Measurements from ENCODE around the gene TRIM24.

GRCh38 chr7:138563808-138564207 lies 103.7 kb downstream of the TRIM24 start:
- TF ChIP-seq, protein P1, sequence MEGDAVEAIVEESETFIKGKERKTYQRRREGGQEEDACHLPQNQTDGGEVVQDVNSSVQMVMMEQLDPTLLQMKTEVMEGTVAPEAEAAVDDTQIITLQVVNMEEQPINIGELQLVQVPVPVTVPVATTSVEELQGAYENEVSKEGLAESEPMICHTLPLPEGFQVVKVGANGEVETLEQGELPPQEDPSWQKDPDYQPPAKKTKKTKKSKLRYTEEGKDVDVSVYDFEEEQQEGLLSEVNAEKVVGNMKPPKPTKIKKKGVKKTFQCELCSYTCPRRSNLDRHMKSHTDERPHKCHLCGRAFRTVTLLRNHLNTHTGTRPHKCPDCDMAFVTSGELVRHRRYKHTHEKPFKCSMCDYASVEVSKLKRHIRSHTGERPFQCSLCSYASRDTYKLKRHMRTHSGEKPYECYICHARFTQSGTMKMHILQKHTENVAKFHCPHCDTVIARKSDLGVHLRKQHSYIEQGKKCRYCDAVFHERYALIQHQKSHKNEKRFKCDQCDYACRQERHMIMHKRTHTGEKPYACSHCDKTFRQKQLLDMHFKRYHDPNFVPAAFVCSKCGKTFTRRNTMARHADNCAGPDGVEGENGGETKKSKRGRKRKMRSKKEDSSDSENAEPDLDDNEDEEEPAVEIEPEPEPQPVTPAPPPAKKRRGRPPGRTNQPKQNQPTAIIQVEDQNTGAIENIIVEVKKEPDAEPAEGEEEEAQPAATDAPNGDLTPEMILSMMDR (optimal IDR thresholded peaks at IDR 0.05 in 1 of 3, IDR thresholded peaks at IDR 0.05 in 1 of 3, conservative IDR thresholded peaks at IDR 0.05 in 1 of 3; ENCODE audit: extremely low read depth in 1 of 3, insufficient read depth in 2 of 3, low read length in 3 of 3) = no peak
- no peak for TF ChIP-seq EZH2 (IDR thresholded peaks at IDR 0.05; ENCODE audit: low read length)
